Measurements from ENCODE around the gene AADACL4.

Gene AADACL4

GRCh38 chr1:12615159-12615864 lies 28.6 kb upstream of the AADACL4 start:
- Histone ChIP-seq H4K20me1 (peaks cover 0 to 6% (median 0%) of the 10 kb centered on the region in 11 experiments; a peak in 2 of 22 replicates), H3K36me3 (no peaks in the 10 kb centered on the region), H3K4me2 (peak overlapping the region; percentile 95 to 99 (median 98)), H3K4me1 (peaks cover 48 to 70% (median 58%) of the 10 kb centered on the region in 10 experiments), H3K27ac (peak overlapping the region in 6 of 11 experiments; percentile 11 to 69 (median 44); a peak in 10 of 22 replicates), H3K4me3 (peak overlapping the region; percentile 38 to 77 (median 68); a peak in 15 of 20 replicates), H3K27me3 (peaks cover 10 to 57% (median 49%) of the 10 kb centered on the region in 11 experiments), H3K9ac (peak overlapping the region in 9 of 11 experiments; percentile 13 to 78 (median 68); a peak in 13 of 22 replicates), H3K9me3 (replicated peaks in 1 of 11) (no peaks in the 10 kb centered on the region)
- TF ChIP-seq Cebpa-rat (IDR thresholded peaks at IDR 0.05): no peak

GRCh38 chr1:12615865-12616708 lies 27.8 kb upstream of the AADACL4 start:
- H3K4me3 ChIP-seq: peak overlapping the region; percentile 63 to 77 (median 68); a peak in 15 of 20 replicates
- peaks cover 11 to 57% (median 49%) of the 10 kb centered on the region in 11 experiments for H3K27me3 ChIP-seq
- no peaks in the 10 kb centered on the region for H3K36me3 ChIP-seq
- peak overlapping the region in 10 of 11 experiments; percentile 6 to 78 (median 70); a peak in 13 of 22 replicates for H3K9ac ChIP-seq
- no peaks in the 10 kb centered on the region for H3K9me3 ChIP-seq (replicated peaks in 1 of 11)
- H3K27ac ChIP-seq: peak overlapping the region in 6 of 11 experiments; percentile 11 to 69 (median 44); a peak in 10 of 22 replicates
- no peak for TF ChIP-seq Cebpa-rat (IDR thresholded peaks at IDR 0.05)
- peaks cover 56 to 70% (median 65%) of the 10 kb centered on the region in 10 experiments for H3K4me1 ChIP-seq
- H4K20me1 ChIP-seq: peaks cover 0 to 6% (median 0%) of the 10 kb centered on the region in 11 experiments; a peak in 3 of 22 replicates
- peak overlapping the region; percentile 95 to 99 (median 98) for H3K4me2 ChIP-seq

DNA sequence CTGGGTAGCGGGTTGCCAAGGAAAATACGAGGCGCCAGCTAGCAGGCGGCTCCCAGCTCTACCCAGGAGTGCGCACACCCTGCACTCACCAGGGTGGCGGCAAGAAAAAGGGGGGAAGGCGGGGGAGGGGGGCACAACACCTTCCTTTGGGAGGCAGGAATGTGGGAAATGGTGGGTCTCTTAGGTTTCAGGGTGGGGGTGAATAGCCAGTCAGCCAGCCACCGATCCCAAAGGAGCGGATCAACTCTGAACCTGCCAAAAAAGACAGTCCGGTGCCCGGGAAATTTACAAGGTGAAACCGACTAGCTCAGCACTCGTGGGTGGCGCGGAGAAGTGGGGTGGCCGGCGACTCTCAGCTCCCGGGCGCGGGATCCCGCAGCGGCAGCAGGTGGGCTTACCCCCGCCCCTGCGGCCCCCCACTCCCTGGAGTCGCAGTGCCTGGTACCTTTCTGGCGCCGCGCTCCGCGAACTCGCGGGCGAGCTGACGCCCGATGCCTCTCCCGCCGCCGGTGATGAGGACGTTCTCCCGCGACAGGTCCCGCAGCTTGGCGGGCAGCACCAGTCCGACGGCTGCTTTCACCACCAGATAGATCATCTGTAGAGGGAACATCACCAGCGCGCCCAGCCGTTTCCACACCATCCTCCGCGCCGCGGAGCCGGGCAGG lies 27.0 kb upstream of the AADACL4 start:
- Histone ChIP-seq H3K9ac (peak overlapping the region; percentile 43 to 78 (median 73); a peak in 21 of 22 replicates), H3K4me2 (peak overlapping the region; percentile 95 to 99 (median 98)), H4K20me1 (peaks cover 0 to 8% (median 0%) of the 10 kb centered on the region in 11 experiments; a peak in 3 of 22 replicates), H3K27ac (peak overlapping the region in 8 of 11 experiments; percentile 44 to 73 (median 65); a peak in 11 of 22 replicates), H3K27me3 (peaks cover 19 to 57% (median 49%) of the 10 kb centered on the region in 11 experiments), H3K9me3 (replicated peaks in 1 of 11) (no peaks in the 10 kb centered on the region), H3K36me3 (no peaks in the 10 kb centered on the region), H3K4me3 (peak overlapping the region; percentile 63 to 77 (median 68)), H3K4me1 (peaks cover 63 to 78% (median 72%) of the 10 kb centered on the region in 10 experiments)
- no peak for TF ChIP-seq Cebpa-rat (IDR thresholded peaks at IDR 0.05)

- Histone ChIP-seq H3K9me3 (replicated peaks in 1 of 11) (no peaks in the 10 kb centered on the region), H3K9ac (peak overlapping the region; percentile 43 to 78 (median 73); a peak in 21 of 22 replicates), H3K4me1 (peaks cover 70 to 84% (median 77%) of the 10 kb centered on the region in 10 experiments), H3K27me3 (peaks cover 25 to 57% (median 49%) of the 10 kb centered on the region in 11 experiments), H3K27ac (peak overlapping the region in 9 of 11 experiments; percentile 44 to 73 (median 63); a peak in 10 of 22 replicates), H3K36me3 (no peaks in the 10 kb centered on the region), H4K20me1 (peaks cover 0 to 8% (median 0%) of the 10 kb centered on the region in 11 experiments; a peak in 3 of 22 replicates), H3K4me3 (peak overlapping the region; percentile 63 to 77 (median 68)), H3K4me2 (peak overlapping the region; percentile 95 to 99 (median 98))
- TF ChIP-seq Cebpa-rat (IDR thresholded peaks at IDR 0.05): no peak
These were observed 26.4 kb upstream of the AADACL4 start for GRCh38 chr1:12617511-12617900.

GRCh38 chr1:12617901-12618660 lies 25.8 kb upstream of the AADACL4 start, which contains the start of gene DHRS3:
DHRS3 (minus strand) TSS chr1:12618210; CDS start chr1:12617348, 862 bp downstream.
- Histone ChIP-seq H3K4me3 (peak within 1 kb of the TSS; percentile 63 to 77 (median 68)), H3K9me3 (replicated peaks in 1 of 11) (no peaks in the 10 kb centered on the region), H3K36me3 (no peaks in the 10 kb centered on the region), H3K27me3 (peaks cover 25 to 57% (median 49%) of the 10 kb centered on the region in 11 experiments), H4K20me1 (peaks cover 0 to 8% (median 0%) of the 10 kb centered on the region in 11 experiments; a peak in 3 of 22 replicates), H3K27ac (peak within 1 kb of the TSS in 9 of 11 experiments; percentile 44 to 73 (median 63); a peak in 19 of 22 replicates), H3K4me2 (peak within 1 kb of the TSS; percentile 95 to 99 (median 98)), H3K4me1 (peaks cover 74 to 87% (median 79%) of the 10 kb centered on the region in 10 experiments), H3K9ac (peak within 1 kb of the TSS; percentile 43 to 78 (median 73))
- TF ChIP-seq Cebpa-rat (IDR thresholded peaks at IDR 0.05): peak in 1 of 11 experiments; percentile 35; a peak in 2 of 22 replicates

DNA sequence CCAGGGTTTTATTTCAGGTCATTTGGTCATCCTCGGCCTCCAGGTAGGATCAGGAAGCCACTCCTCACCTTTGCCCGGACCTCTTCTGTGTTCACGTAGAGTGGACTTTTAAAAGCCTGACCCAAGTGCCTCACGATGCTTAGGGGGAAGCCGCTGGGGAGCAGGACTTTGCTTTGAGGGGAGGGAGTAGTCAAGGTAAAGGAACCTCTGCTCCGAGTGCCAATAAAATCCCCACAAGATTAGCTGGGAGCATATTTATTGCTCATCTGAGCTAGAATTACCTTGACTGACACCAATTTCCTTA lies 25.3 kb upstream of the AADACL4 start:
- TF ChIP-seq Cebpa-rat (IDR thresholded peaks at IDR 0.05): no peak
- peaks cover 72 to 86% (median 83%) of the 10 kb centered on the region in 10 experiments for H3K4me1 ChIP-seq
- peak overlapping the region in 9 of 11 experiments; percentile 44 to 73 (median 63); a peak in 18 of 22 replicates for H3K27ac ChIP-seq
- no peaks in the 10 kb centered on the region for H3K36me3 ChIP-seq
- H3K9ac ChIP-seq: peak overlapping the region; percentile 43 to 78 (median 73)
- peak overlapping the region; percentile 95 to 99 (median 98) for H3K4me2 ChIP-seq
- no peaks in the 10 kb centered on the region for H3K9me3 ChIP-seq (replicated peaks in 1 of 11)
- H3K4me3 ChIP-seq: peak overlapping the region; percentile 63 to 77 (median 68)
- peaks cover 25 to 57% (median 49%) of the 10 kb centered on the region in 11 experiments for H3K27me3 ChIP-seq
- peaks cover 0 to 8% (median 0%) of the 10 kb centered on the region in 11 experiments; a peak in 3 of 22 replicates for H4K20me1 ChIP-seq

DNA sequence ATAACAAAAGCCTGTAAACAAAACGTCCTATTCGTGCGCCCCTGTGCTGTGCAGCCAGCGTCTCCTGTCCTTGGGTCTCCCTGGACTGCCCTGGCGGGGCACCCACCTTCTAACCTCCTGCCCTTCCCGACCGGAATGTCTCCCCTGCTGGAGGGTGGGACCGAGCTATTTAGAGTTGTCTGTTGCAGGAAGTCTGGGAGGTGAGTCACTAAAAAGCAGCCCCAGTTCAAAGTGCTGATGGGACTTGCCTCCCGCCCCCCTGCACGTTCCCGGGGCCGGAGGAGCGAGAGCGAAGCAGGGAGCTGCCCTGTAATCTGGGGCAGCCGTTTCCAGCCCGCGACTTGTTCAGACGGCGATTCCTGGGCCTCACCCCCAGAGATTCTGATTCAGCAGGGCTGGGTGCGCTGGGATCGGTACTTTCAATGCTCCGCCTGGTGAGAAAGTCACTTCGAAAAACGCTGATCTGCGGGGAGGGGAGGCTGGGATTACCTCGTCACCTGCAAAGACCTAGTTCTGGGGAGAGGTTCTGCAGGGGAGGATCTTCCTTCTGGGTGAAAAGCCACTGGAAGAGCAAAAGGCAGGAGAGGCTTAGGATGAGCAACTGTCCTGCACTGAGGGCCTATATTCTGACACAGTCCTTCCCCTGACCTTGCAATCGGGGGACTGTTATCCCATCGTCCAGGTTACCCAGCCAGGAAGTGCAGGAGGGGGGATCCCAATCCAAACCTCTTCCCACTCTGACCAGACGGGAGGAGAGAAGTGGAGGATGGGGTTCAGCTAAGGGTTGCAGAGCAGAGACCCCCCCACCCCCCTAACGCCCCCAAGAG lies 24.7 kb upstream of the AADACL4 start:
- TF ChIP-seq Cebpa-rat (IDR thresholded peaks at IDR 0.05): no peak
- peaks cover 0 to 8% (median 0%) of the 10 kb centered on the region in 11 experiments; a peak in 3 of 22 replicates for H4K20me1 ChIP-seq
- peak overlapping the region; percentile 95 to 99 (median 98) for H3K4me2 ChIP-seq
- peak overlapping the region; percentile 63 to 77 (median 68) for H3K4me3 ChIP-seq
- H3K9ac ChIP-seq: peak overlapping the region; percentile 6 to 78 (median 73); a peak in 18 of 22 replicates
- H3K9me3 ChIP-seq (replicated peaks in 1 of 11): no peaks in the 10 kb centered on the region
- peaks cover 25 to 56% (median 49%) of the 10 kb centered on the region in 11 experiments for H3K27me3 ChIP-seq
- H3K4me1 ChIP-seq: peaks cover 67 to 92% (median 86%) of the 10 kb centered on the region in 10 experiments
- no peaks in the 10 kb centered on the region for H3K36me3 ChIP-seq
- H3K27ac ChIP-seq: peak overlapping the region in 8 of 11 experiments; percentile 44 to 73 (median 63); a peak in 12 of 22 replicates

Measured in BLaER1 treated with 17β-estradiol and CSF1 and Interleukin-3, amounts not matched to agents 10 nM and 100 nM (cell line).